CD14-positive monocyte (primary cell): Measurements from ENCODE around the gene GNG2. TPM values are rescaled to one million over a fixed set of nuclear protein-coding genes. Genes with fewer than 3 reads are reported as not detected.

Experiments
- DNase-seq, 3 donors: peaks; one replicate each; pipeline ENCODE4 v3.0.0-alpha.2; 2011 to 2022
- H2AFZ ChIP-seq: 2 replicates; pipeline ENCODE4 v1.6.0; 2012; ENCODE audit warnings: mild to moderate bottlenecking, low read depth, low read length, inconsistent platforms; ENCODE audit not compliant: insufficient read depth, poor library complexity, severe bottlenecking
- H3K27ac ChIP-seq, 2 donors: 1 replicate in 1 of 2; 2 replicates in 1 of 2; pipeline ENCODE4 v1.5.1; 2012 to 2013; ENCODE audit warnings: low read length in 2 of 2, control low read depth in 1 of 2, inconsistent platforms in 1 of 2, low read depth in 1 of 2, mild to moderate bottlenecking in 1 of 2
- H3K27me3 ChIP-seq, 2 donors: one replicate each; pipeline versions ENCODE4 v1.6.0 to v1.6.1; 2011 to 2013; ENCODE audit warnings: low read length in 2 of 2; ENCODE audit not compliant: control insufficient read depth in 2 of 2, insufficient read depth in 2 of 2
- H3K36me3 ChIP-seq, 2 donors: replicated peaks in 1 of 2; 1 replicate in 1 of 2; 2 replicates in 1 of 2; pipeline versions ENCODE4 v1.5.1 to v1.6.1; 2012 to 2013; ENCODE audit warnings: low read length in 2 of 2, control low read depth in 1 of 2, inconsistent platforms in 1 of 2, mild to moderate bottlenecking in 1 of 2; ENCODE audit not compliant: insufficient read depth in 2 of 2, control insufficient read depth in 1 of 2
- H3K4me1 ChIP-seq, 2 donors: 1 replicate in 1 of 2; 2 replicates in 1 of 2; pipeline versions ENCODE4 v1.5.1 to v1.6.1; 2012 to 2013; ENCODE audit warnings: low read length in 2 of 2, control low read depth in 1 of 2, inconsistent platforms in 1 of 2, mild to moderate bottlenecking in 1 of 2, moderate library complexity in 1 of 2; ENCODE audit not compliant: insufficient read depth in 2 of 2, control insufficient read depth in 1 of 2
- H3K4me2 ChIP-seq: replicated peaks from 2 replicates; pipeline ENCODE3; 2012; ENCODE audit warnings: low read length, moderate library complexity, mild to moderate bottlenecking; ENCODE audit not compliant: poor library complexity, severe bottlenecking; ENCODE audit errors: extremely low read depth
- H3K4me3 ChIP-seq, 3 experiments: fragments of 200-600 bp in 1 of 3; sonication (generic) in 1 of 3; replicated peaks in 1 of 3; 1 replicate in 2 of 3; 2 replicates in 1 of 3; pipeline ENCODE4 v1.5.1; 2011 to 2013; ENCODE audit warnings: low read length in 3 of 3, mild to moderate bottlenecking in 3 of 3, control low read depth in 2 of 3, low read depth in 2 of 3, inconsistent platforms in 1 of 3, moderate library complexity in 1 of 3
- H3K79me2 ChIP-seq: 2 replicates; pipeline ENCODE4 v1.6.0; 2012; ENCODE audit warnings: mild to moderate bottlenecking, control low read depth, inconsistent platforms, low read length, moderate library complexity; ENCODE audit not compliant: insufficient read depth
- H3K9ac ChIP-seq: 2 replicates; pipeline ENCODE4 v1.6.0; 2017; ENCODE audit warnings: low read length, mild to moderate bottlenecking; ENCODE audit not compliant: insufficient read depth, poor library complexity, severe bottlenecking
- H3K9me3 ChIP-seq, 2 donors: replicated peaks in 1 of 2; 1 replicate in 1 of 2; 2 replicates in 1 of 2; pipeline versions ENCODE4 v1.5.1 to v1.6.1; 2012 to 2013; ENCODE audit warnings: low read length in 2 of 2, control low read depth in 1 of 2; ENCODE audit not compliant: control insufficient read depth in 1 of 2, insufficient read depth in 1 of 2
- H4K20me1 ChIP-seq: 2 replicates; pipeline ENCODE4 v1.6.0; 2012; ENCODE audit warnings: mild to moderate bottlenecking, low read length, control low read depth, moderate library complexity; ENCODE audit not compliant: insufficient read depth
- H3K27ac Mint-ChIP-seq, 7 donors: one replicate each; pipeline ENCODE4 v1.8.0; 2020; ENCODE audit warnings: mild to moderate bottlenecking in 7 of 7, mixed read lengths in 7 of 7, moderate library complexity in 6 of 7, inconsistent platforms in 2 of 7
- H3K27me3 Mint-ChIP-seq, 3 donors: one replicate each; pipeline ENCODE4 v1.8.0; 2021 to 2022; ENCODE audit warnings: low read depth in 3 of 3, mild to moderate bottlenecking in 3 of 3, mixed read lengths in 3 of 3, moderate library complexity in 3 of 3, inconsistent platforms in 1 of 3
- H3K36me3 Mint-ChIP-seq, 2 donors: one replicate each; pipeline ENCODE4 v1.8.0; 2020; ENCODE audit warnings: mixed read lengths in 2 of 2, inconsistent platforms in 1 of 2, mild to moderate bottlenecking in 1 of 2
- H3K4me1 Mint-ChIP-seq: one replicate; pipeline ENCODE4 v1.8.0; 2020; ENCODE audit warnings: mild to moderate bottlenecking, mixed read lengths
- H3K4me3 Mint-ChIP-seq, 2 donors: one replicate each; pipeline ENCODE4 v1.8.0; 2020; ENCODE audit warnings: mild to moderate bottlenecking in 2 of 2, mixed read lengths in 2 of 2, moderate library complexity in 1 of 2
- H3K9me3 Mint-ChIP-seq, 7 donors: one replicate each; pipeline ENCODE4 v1.8.0; 2020 to 2022; ENCODE audit warnings: mixed read lengths in 7 of 7, mild to moderate bottlenecking in 6 of 7, moderate library complexity in 6 of 7, inconsistent platforms in 2 of 7
- CTCF ChIP-seq: fragments of 200-600 bp; IDR thresholded peaks from one replicate; pipeline ENCODE4 v1.8.0; 2022; ENCODE audit warnings: antibody characterized with exemption, mild to moderate bottlenecking
- WGBS: methylation state at CpG from one replicate; pipeline ENCODE4 v1.1.5; 2013; ENCODE audit warnings: missing lambda C conversion rate; ENCODE audit not compliant: insufficient coverage; 5-methylcytosine and 5-hydroxymethylcytosine counted together
- intact Hi-C, 2 donors: fragments of 100-400 bp; cut with micrococcal nuclease; formaldehyde crosslinking; loops; one replicate each; pipeline versions ENCODE4 v1.15.0 to v1.15.1; 2023
- polyA plus RNA-seq, 3 donors: library from polyadenylated mRNA; depleted of rRNA in 1 of 3; unstranded in 2 of 3; stranded (reverse) in 1 of 3; fragments of 300-500 nt in 2 of 3; fragments of >200 nt in 1 of 3; fragmentation: Illumina TruSeq in 2 of 3; gene quantifications; 1 replicate in 2 of 3; 2 replicates in 1 of 3; pipeline ENCODE4 v1.2.3, GENCODE V29; 2012 to 2021

GNG2 gene
- polyA plus RNA-seq, 3 donors, result 42.7 to 151 (median 146) TPM

DNA sequence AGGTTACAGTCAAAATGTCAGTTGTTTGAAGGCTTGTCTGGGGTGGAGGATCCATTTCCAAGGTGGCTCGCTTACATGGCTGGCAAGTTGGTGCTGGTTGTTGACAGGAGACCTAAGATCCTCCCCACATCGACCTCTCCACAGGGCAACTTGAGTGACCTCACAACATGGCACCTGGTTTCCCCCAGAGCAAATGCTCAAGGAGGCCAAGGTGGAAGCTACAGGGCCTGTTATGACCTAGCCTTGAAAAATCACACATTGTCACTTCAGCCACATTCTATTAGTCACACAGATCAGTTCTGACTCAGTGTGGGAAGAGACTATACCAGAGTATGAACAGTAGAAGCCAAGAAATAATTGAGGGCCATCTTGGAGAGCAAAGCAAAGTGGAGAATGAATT is 11.3 kb upstream of the GNG2 start:
- peaks cover 46 to 51% of the 10 kb centered on the region in 2 donors for H3K4me1 ChIP-seq
- peak; percentile 44 to 75 (median 60) for DNase-seq
- H3K27me3 Mint-ChIP-seq, result peaks cover 0 to 6% (median 0%) of the 10 kb centered on the region in 3 donors

DNA sequence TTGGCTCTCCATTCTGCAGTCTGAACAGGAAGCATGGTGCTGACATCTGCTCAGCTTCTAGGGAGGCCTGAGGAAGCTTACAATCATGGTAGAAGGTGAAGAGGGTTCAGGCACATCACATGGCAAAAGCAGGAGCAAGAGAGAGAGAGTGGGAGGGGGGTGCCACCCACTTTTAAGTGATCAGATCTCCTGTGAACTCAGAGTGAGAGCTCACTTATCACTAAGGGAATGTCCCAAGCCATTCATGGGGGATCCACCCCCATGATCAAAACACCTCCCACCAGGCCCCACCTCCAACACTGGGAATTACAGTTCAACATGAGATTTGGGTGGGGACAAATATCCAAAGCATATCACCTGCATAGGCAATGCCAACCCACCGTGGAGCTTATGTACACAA is 9.8 kb upstream of the GNG2 start:
- Mint-ChIP-seq H3K4me1 (peaks cover 40% of the 10 kb centered on the region), H3K9me3 (peaks cover 0 to 7% (median 1%) of the 10 kb centered on the region in 7 donors), H3K27me3 (peaks cover 0 to 8% (median 0%) of the 10 kb centered on the region in 3 donors), H3K27ac (peak overlapping the region in 2 of 7 donors; percentile 42 to 66), H3K4me3 (no peak overlapping the region), H3K36me3 (no peaks in the 10 kb centered on the region)
- no peak for TF ChIP-seq CTCF
- no peaks in the 10 kb centered on the region for H4K20me1 ChIP-seq
- no peak for DNase-seq
- H3K9ac ChIP-seq, result no peak overlapping the region
- no peaks in the 10 kb centered on the region for H3K36me3 ChIP-seq
- no peak overlapping the region for H2AFZ ChIP-seq
- no peaks in the 10 kb centered on the region for H3K79me2 ChIP-seq
- no CpG with 5 or more reads among the region's 1 CpG for WGBS
- H3K27me3 ChIP-seq, result no peaks in the 10 kb centered on the region
- peaks cover 31 to 37% of the 10 kb centered on the region in 2 donors for H3K4me1 ChIP-seq
- H3K4me2 ChIP-seq, result no peak overlapping the region
- intact Hi-C loops, result no loop called here
- H3K4me3 ChIP-seq, result no peak overlapping the region
- no peak overlapping the region for H3K27ac ChIP-seq
- no peaks in the 10 kb centered on the region for H3K9me3 ChIP-seq

More for the DNA sequence above, 11.3 kb upstream of the GNG2 start:
- Histone ChIP-seq H3K27me3 (no peaks in the 10 kb centered on the region), H3K36me3 (no peaks in the 10 kb centered on the region), H3K79me2 (no peaks in the 10 kb centered on the region), H3K9ac (no peak overlapping the region), H2AFZ (no peak overlapping the region), H3K27ac (peak overlapping the region in 1 of 2 donors; percentile 89), H3K4me2 (no peak overlapping the region), H4K20me1 (no peaks in the 10 kb centered on the region), H3K9me3 (no peaks in the 10 kb centered on the region), H3K4me3 (no peak overlapping the region)
- no peak for TF ChIP-seq CTCF
- Mint-ChIP-seq H3K4me1 (peaks cover 53% of the 10 kb centered on the region), H3K36me3 (no peaks in the 10 kb centered on the region), H3K27ac (peak overlapping the region; percentile 66 to 100 (median 99)), H3K9me3 (peaks cover 0 to 7% (median 3%) of the 10 kb centered on the region in 7 donors), H3K4me3 (no peak overlapping the region)
- intact Hi-C loops, result loop anchor here (5.0 to 10.0 kb wide), 4 partner anchors 33 to 62 kb away; no protein-coding TSS in a partner anchor
- WGBS, result no CpG with 5 or more reads among the region's 2 CpGs
